Ascending aorta (tissue), 2 donors: ENCODE measurements around the gene ELF4. TPM values are rescaled to one million over a fixed set of nuclear protein-coding genes. Genes with fewer than 3 reads are reported as not detected.
"Not testable (repeated sequence)": the region's sequence is repeated elsewhere in the genome, so short reads cannot be mapped to it uniquely, and the experiment has no call there.

Experiments used
- DNase-seq, 2 donors: peaks; one replicate each; pipeline ENCODE4 v3.0.0-alpha.2; 2019; ENCODE audit warnings: low spot score in 2 of 2
- H3K27ac ChIP-seq, 2 donors: fragments of 200-600 bp; sonication (generic); one replicate each; pipeline ENCODE4 v1.5.1; 2016 to 2017; ENCODE audit warnings: mild to moderate bottlenecking in 1 of 2
- H3K27me3 ChIP-seq: fragments of 200-600 bp; sonication (generic); one replicate; pipeline ENCODE4 v1.5.1; 2017
- H3K36me3 ChIP-seq, 2 donors: fragments of 200-600 bp; sonication (generic); one replicate each; pipeline ENCODE4 v1.5.1; 2016
- H3K4me1 ChIP-seq, 2 donors: fragments of 200-600 bp; sonication (generic); one replicate each; pipeline ENCODE4 v1.5.1; 2016 to 2017; ENCODE audit warnings: mild to moderate bottlenecking in 1 of 2
- H3K4me3 ChIP-seq, 2 donors: fragments of 200-600 bp; sonication (generic); one replicate each; pipeline ENCODE4 v1.5.1; 2016 to 2017; ENCODE audit warnings: mild to moderate bottlenecking in 1 of 2
- H3K9me3 ChIP-seq, 2 donors: fragments of 200-600 bp; sonication (generic); one replicate each; pipeline ENCODE4 v1.5.1; 2016
- intact Hi-C: fragments of 100-400 bp; cut with DNase I; formaldehyde crosslinking; loops from one replicate; pipeline ENCODE4 v1.15.1; 2023
- total RNA-seq: library from RNA; depleted of rRNA; stranded (reverse); fragments of >200 nt; gene quantifications from one replicate; pipeline ENCODE4 v1.1.0, GENCODE V29; 2016
- TF ChIP-seq, protein P1 (sequence below), 3 experiments: fragments of 200-600 bp in 2 of 3; fragments of 450-650 bp in 1 of 3; sonication (generic) in 2 of 3; IDR thresholded peaks; one replicate each; pipeline ENCODE4 v1.5.1; 2016 to 2019; ENCODE audit warnings: antibody characterized with exemption in 3 of 3, mild to moderate bottlenecking in 1 of 3, moderate library complexity in 1 of 3

Gene ELF4
- total RNA-seq, 1 donor from 2014 or later = 25.7 TPM

DNA sequence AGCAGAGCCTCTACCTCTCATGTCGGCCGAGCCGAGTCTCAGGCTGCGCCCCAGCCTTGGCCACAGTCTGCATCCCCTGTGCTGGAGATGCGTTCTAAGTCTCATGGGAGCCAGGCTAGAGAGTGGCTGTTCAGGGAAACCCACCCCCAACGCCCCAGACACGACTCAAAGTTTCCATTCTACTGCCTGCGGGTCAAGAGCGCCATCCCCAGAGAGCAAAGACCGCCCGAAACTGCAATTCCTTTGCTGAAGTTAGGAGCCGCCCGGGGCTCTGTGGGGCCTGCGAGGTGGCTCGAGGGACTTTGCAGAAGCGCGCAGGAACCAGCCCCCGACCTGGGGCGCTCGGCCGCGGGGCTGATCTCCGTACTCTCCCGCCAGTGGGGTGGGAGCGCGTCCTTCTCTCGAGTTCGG, 10.0 kb upstream of the ELF4 start:
- peaks cover 0 to 3% of the 10 kb centered on the region in 2 donors for H3K4me1 ChIP-seq
- no peaks in the 10 kb centered on the region for H3K9me3 ChIP-seq
- H3K4me3 ChIP-seq = peak overlapping the region; percentile 36 to 56
- TF ChIP-seq, protein P1, sequence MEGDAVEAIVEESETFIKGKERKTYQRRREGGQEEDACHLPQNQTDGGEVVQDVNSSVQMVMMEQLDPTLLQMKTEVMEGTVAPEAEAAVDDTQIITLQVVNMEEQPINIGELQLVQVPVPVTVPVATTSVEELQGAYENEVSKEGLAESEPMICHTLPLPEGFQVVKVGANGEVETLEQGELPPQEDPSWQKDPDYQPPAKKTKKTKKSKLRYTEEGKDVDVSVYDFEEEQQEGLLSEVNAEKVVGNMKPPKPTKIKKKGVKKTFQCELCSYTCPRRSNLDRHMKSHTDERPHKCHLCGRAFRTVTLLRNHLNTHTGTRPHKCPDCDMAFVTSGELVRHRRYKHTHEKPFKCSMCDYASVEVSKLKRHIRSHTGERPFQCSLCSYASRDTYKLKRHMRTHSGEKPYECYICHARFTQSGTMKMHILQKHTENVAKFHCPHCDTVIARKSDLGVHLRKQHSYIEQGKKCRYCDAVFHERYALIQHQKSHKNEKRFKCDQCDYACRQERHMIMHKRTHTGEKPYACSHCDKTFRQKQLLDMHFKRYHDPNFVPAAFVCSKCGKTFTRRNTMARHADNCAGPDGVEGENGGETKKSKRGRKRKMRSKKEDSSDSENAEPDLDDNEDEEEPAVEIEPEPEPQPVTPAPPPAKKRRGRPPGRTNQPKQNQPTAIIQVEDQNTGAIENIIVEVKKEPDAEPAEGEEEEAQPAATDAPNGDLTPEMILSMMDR (IDR thresholded peaks at IDR 0.05) = no peak
- intact Hi-C loops = loop anchor here (1.0 to 5.0 kb wide), 3 partner anchors 11 to 193 kb away; no protein-coding TSS in a partner anchor
- H3K27me3 ChIP-seq = no peaks in the 10 kb centered on the region
- no peak for DNase-seq
- no peaks in the 10 kb centered on the region for H3K36me3 ChIP-seq
- H3K27ac ChIP-seq = peak overlapping the region; percentile 71 to 72

DNA sequence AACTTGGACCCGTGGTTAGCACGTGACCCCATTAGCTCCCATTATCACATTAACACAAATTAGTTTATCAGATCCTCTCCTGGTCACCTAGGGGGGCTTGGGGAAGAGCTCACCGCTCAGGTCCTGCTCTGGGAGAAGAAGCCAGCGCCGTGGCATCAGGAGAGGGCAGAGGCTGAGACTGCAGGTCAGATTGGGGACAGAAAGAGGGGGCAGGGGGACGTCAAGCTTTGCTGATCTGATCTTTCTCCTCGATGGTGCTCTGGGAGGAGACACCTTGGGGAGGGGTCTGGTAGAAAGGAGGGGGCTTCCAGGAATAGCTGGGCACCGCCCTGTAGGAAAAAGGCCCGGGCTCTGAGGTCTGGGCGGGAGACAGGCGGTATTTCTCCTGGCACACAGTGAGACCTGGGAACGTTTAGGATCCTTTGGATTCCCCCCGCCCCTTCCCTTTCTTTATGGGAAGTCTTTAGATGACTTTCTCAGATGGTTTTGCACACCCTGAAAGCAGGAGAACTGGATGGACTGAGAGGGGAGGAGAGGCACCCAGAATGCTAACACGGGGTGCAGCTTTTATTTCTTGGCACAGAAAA, 9.1 kb upstream of the ELF4 start:
- H3K4me3 ChIP-seq = no peak overlapping the region
- H3K9me3 ChIP-seq = no peaks in the 10 kb centered on the region
- H3K27ac ChIP-seq = peak overlapping the region; percentile 66 to 71
- no peaks in the 10 kb centered on the region for H3K36me3 ChIP-seq
- TF ChIP-seq, protein P1 (IDR thresholded peaks at IDR 0.05) = no peak
- H3K27me3 ChIP-seq = no peaks in the 10 kb centered on the region
- intact Hi-C loops = no loop called here
- no peak for DNase-seq
- peaks cover 0 to 3% of the 10 kb centered on the region in 2 donors for H3K4me1 ChIP-seq

DNA sequence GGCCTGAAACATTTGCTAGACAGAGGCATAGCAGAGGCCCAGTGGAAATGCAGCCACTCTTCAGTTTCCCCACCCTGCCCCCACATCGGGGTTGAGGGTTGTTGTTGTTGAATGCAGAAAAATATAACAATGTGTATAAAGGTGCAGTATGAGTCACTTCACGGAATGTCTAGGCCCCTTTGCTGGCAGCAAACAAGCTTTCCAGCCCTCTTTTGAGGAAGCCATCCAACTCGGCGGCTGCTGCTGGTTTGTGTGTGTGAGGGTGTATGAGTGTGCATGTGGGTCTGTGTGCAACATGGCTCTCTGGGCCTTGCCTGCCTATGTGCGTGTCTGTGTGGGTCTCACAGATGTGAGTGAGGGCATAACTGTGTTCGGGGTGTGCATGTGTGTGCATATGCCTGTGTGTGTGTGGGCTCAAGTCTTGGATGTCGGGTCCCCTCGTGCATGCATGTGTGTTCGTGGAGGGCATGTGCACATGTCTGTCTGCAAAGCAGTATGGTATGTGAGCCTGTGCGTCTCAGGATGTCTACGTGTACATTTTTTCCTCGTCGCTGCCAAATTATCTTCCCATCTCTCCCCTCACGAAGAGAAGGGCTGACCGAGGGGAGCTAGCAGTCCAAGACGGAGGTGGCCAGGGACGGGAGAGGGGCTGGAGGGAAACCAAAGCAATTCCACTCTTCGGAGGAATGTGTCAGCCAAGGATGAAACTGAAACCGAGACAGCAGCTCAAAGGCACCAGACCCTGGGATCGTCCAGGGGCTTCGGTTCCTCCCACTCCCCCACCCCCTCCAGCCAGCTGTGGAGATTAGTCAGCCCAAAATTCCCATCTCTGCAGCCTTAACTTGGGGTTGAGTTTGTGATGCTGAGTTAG, 8.4 kb upstream of the ELF4 start:
- H3K4me1 ChIP-seq = peaks cover 0 to 3% of the 10 kb centered on the region in 2 donors
- H3K4me3 ChIP-seq = no peak overlapping the region
- intact Hi-C loops = no loop called here
- H3K27me3 ChIP-seq = no peaks in the 10 kb centered on the region
- TF ChIP-seq, protein P1 (IDR thresholded peaks at IDR 0.05) = no peak
- H3K36me3 ChIP-seq = no peaks in the 10 kb centered on the region
- H3K9me3 ChIP-seq = no peaks in the 10 kb centered on the region
- DNase-seq = no peak
- peak overlapping the region; percentile 66 to 71 for H3K27ac ChIP-seq

DNA sequence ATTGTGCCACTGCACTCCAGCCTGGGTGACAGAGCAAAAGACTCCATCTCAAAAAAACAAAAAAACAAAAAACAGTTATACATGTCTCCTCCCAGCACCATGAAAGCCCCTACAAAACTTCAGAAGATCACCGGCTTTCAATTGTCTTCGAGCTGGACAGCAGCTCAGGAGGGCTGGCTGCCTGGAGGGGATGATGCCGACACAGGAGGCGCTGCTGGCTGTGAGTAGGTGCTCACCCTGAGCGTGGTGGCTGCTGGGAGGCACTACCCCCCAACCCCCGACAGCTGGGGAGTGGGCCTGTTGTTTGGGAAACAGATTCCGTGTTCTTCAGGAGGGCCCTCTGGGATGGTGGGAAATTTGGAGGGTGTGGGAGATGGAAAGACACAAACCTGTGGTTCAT, 6.9 kb upstream of the ELF4 start:
- Histone ChIP-seq H3K36me3 (no peaks in the 10 kb centered on the region), H3K27me3 (no peaks in the 10 kb centered on the region), H3K4me3 (no peak overlapping the region), H3K9me3 (no peaks in the 10 kb centered on the region), H3K27ac (no peak overlapping the region), H3K4me1 (peaks cover 0 to 3% of the 10 kb centered on the region in 2 donors)
- TF ChIP-seq, protein P1 (IDR thresholded peaks at IDR 0.05) = no peak
- no peak for DNase-seq
- intact Hi-C loops = no loop called here

DNA sequence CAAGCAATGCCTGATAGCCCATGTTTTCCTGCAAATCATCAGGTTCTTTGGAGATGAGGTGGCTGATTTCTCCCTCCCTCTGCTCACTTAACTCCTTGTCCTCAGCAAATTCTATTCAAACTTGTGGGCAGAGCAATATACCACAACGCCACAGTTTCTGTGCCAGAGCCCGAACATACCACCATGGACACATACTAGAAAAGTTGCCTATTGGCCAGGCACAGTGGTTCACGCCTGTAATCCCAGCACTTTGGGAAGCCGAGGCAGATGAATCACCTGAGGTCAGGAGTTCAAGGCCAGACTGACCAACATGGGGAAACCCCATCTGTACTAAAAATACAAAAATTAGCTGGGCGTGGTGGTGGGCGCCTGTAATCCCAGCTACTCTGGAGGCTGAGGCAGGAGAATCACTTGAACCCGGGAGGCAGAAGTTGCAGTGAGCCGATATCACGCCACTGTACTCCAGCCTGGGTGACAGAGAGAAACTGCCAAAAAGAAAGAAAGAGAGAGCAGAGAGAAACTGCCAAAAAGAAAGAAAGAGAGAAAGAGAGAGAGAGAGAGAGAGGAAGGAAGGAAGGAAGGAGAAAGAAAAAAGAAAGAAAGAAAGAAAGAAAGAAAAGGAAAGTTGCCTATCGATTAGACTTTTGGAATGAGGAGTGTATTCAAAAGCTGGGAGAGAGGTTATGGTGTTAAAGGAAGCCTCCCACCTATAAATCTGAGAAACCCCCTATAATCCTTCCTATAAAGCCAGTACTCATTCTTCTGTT, 5.0 kb upstream of the ELF4 start:
- DNase-seq, H3K9me3 ChIP-seq, H3K36me3 ChIP-seq, H3K27ac ChIP-seq, H3K4me1 ChIP-seq, H3K27me3 ChIP-seq, H3K4me3 ChIP-seq, intact Hi-C loops: not testable (repeated sequence)
